ENCODE data around the gene ADGRA1.

- TF ChIP-seq CTCF (IDR thresholded peaks at IDR 0.05; ENCODE audit: insufficient read depth, low read length, poor library complexity, severe bottlenecking) (no peak), EZH2phosphoT487 (conservative IDR thresholded peaks at IDR 0.05; ENCODE audit: low read length) (no peak)
Observed at GRCh38 chr10:133069033-133069525, 18.6 kb upstream of the ADGRA1 start.
